Caco-2 (cell line): ENCODE measurements around the gene CYTL1. TPM values are rescaled to one million over a fixed set of nuclear protein-coding genes. Genes with fewer than 3 reads are reported as not detected.

Source experiments
- BruUV-seq: library from RNA; stranded (reverse); fragments of 400-500 nt; replicated peaks from 2 replicates; lab custom pipeline; 2021; lab: Mats Ljungman, UMichigan
- CTCF ChIA-PET: fragments of 300-600 bp; sonication (Branson Sonifier 250); formaldehyde crosslinking; loops from one replicate; lab custom pipeline; 2022; ENCODE audit warnings: antibody characterized with exemption; lab: Charles Lee
- POLR2A ChIA-PET: fragments of 300-600 bp; sonication (Branson Sonifier 250); formaldehyde crosslinking; loops from one replicate; lab custom pipeline; 2022; ENCODE audit warnings: antibody characterized with exemption; lab: Charles Lee
- DNase-seq, 2 experiments: peaks; one replicate each; pipeline versions ENCODE4 v3.0.0 to v3.0.0-alpha.2; 2020 to 2022
- H3K27me3 ChIP-seq: replicated peaks from 2 replicates; pipeline ENCODE4 v1.6.0; 2011; ENCODE audit warnings: low read length; ENCODE audit not compliant: control insufficient read depth, insufficient read depth
- H3K36me3 ChIP-seq: 2 replicates; pipeline ENCODE4 v1.5.1; 2011; ENCODE audit warnings: low read length; ENCODE audit not compliant: control insufficient read depth, insufficient read depth
- H3K4me1 ChIP-seq: fragments of 250-450 bp; sonication (Bioruptor Pico); 2 replicates; pipeline ENCODE4 v1.5.1; 2020; ENCODE audit warnings: mild to moderate bottlenecking
- H3K4me3 ChIP-seq: 2 replicates; pipeline ENCODE4 v1.5.1; 2011; ENCODE audit warnings: low read depth, mild to moderate bottlenecking, control low read depth, low read length
- H3K9me3 ChIP-seq: fragments of 250-450 bp; sonication (Bioruptor Pico); 2 replicates; pipeline ENCODE4 v1.5.1; 2020; ENCODE audit warnings: mild to moderate bottlenecking, moderate library complexity
- H3K27ac Mint-ChIP-seq: one replicate; pipeline ENCODE4 v1.8.0; 2022; ENCODE audit warnings: mixed read lengths; ENCODE audit not compliant: unreplicated experiment
- H3K27me3 Mint-ChIP-seq: one replicate; pipeline ENCODE4 v1.8.0; 2022; ENCODE audit warnings: mixed read lengths; ENCODE audit not compliant: insufficient read depth, unreplicated experiment
- H3K36me3 Mint-ChIP-seq: one replicate; pipeline ENCODE4 v1.8.0; 2022; ENCODE audit warnings: mild to moderate bottlenecking, mixed read lengths; ENCODE audit not compliant: insufficient read depth, unreplicated experiment
- H3K4me1 Mint-ChIP-seq: one replicate; pipeline ENCODE4 v1.8.0; 2022; ENCODE audit warnings: low read depth, mixed read lengths; ENCODE audit not compliant: unreplicated experiment
- H3K4me3 Mint-ChIP-seq: one replicate; pipeline ENCODE4 v1.8.0; 2022; ENCODE audit warnings: mild to moderate bottlenecking, moderate library complexity, mixed read lengths; ENCODE audit not compliant: unreplicated experiment
- H3K9me3 Mint-ChIP-seq: one replicate; pipeline ENCODE4 v1.8.0; 2022; ENCODE audit warnings: mixed read lengths; ENCODE audit not compliant: unreplicated experiment
- intact Hi-C: fragments of 100-400 bp; cut with micrococcal nuclease; formaldehyde crosslinking; loops from one replicate; pipeline ENCODE4 v1.10.0; 2022; ENCODE audit not compliant: unreplicated experiment
- total RNA-seq: library from RNA; stranded (reverse); gene quantifications from 2 replicates; pipeline ENCODE4 v1.2.3, GENCODE V29; 2022
- TF ChIP-seq, protein P1 (sequence below), 2 experiments: fragments of 200-600 bp in 1 of 2; IDR thresholded peaks; 1 replicate in 1 of 2; 2 replicates in 1 of 2; pipeline versions ENCODE4 v1.5.1 to v1.8.0; 2011 to 2022; ENCODE audit warnings: antibody characterized with exemption in 1 of 2, control low read depth in 1 of 2, inconsistent platforms in 1 of 2, low read depth in 1 of 2, low read length in 1 of 2, mild to moderate bottlenecking in 1 of 2, moderate library complexity in 1 of 2; ENCODE audit not compliant: insufficient read depth in 1 of 2, severe bottlenecking in 1 of 2, unreplicated experiment in 1 of 2

The CYTL1 gene
- total RNA-seq, 1 experiment from 2014 or later = not detected

GRCh38 chr4:5018096-5018495 lies 1.2 kb downstream of the CYTL1 start:
- no peaks in the 10 kb centered on the region for H3K27me3 Mint-ChIP-seq
- no peaks in the 10 kb centered on the region for H3K36me3 Mint-ChIP-seq
- Histone ChIP-seq H3K27me3 (no peaks in the 10 kb centered on the region), H3K4me1 (no peaks in the 10 kb centered on the region), H3K9me3 (no peaks in the 10 kb centered on the region), H3K4me3 (no peak overlapping the region), H3K36me3 (no peaks in the 10 kb centered on the region)
- no TSS peak for BruUV-seq
- DNase-seq = no peak
- H3K4me3 Mint-ChIP-seq = no peak overlapping the region
- no peak overlapping the region for H3K27ac Mint-ChIP-seq
- CTCF ChIA-PET = interaction anchor here (0.6 kb wide), 1 partner anchor 100 kb away, joined by 3 read pairs; no protein-coding TSS in a partner anchor
- no peaks in the 10 kb centered on the region for H3K4me1 Mint-ChIP-seq
- intact Hi-C loops = no loop called here
- POLR2A ChIA-PET = no interaction called here
- TF ChIP-seq, protein P1, sequence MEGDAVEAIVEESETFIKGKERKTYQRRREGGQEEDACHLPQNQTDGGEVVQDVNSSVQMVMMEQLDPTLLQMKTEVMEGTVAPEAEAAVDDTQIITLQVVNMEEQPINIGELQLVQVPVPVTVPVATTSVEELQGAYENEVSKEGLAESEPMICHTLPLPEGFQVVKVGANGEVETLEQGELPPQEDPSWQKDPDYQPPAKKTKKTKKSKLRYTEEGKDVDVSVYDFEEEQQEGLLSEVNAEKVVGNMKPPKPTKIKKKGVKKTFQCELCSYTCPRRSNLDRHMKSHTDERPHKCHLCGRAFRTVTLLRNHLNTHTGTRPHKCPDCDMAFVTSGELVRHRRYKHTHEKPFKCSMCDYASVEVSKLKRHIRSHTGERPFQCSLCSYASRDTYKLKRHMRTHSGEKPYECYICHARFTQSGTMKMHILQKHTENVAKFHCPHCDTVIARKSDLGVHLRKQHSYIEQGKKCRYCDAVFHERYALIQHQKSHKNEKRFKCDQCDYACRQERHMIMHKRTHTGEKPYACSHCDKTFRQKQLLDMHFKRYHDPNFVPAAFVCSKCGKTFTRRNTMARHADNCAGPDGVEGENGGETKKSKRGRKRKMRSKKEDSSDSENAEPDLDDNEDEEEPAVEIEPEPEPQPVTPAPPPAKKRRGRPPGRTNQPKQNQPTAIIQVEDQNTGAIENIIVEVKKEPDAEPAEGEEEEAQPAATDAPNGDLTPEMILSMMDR (IDR thresholded peaks at IDR 0.05; ENCODE audit: insufficient read depth in 1 of 2, low read depth in 1 of 2, low read length in 1 of 2, severe bottlenecking in 1 of 2, unreplicated experiment in 1 of 2) = no peak
- no peaks in the 10 kb centered on the region for H3K9me3 Mint-ChIP-seq

DNA sequence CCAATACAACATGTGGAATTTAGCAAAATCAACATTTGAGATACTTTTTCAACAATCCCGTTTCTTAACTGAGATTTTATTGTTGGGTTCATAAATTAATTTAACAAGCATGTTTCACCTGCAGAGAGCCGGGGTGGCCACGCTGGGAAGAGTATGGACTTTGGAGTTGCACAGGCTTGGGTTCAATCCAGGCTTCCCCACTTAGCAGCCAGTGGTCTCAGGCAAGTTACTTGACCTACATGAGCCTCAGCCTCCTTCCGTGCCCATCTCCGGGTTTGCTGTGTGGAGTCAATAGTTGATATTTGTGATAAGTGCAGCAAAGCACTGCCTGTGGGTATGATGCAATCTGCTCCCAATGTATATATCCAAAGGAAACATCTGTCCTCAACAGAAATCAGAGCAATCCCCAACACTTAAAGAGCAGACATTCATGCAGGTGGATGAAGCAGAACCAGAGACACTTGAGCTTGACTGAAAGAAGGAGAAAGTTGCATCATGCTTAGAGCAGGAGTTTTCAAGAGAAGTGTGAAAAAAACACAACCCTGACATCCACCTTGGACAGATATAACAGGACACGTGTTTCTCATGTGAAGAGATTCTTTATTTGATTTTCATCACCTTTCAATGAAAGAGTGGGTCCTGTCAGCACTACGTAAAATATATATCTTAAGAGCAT lies 5.1 kb downstream of the CYTL1 start:
- H3K9me3 ChIP-seq = no peaks in the 10 kb centered on the region
- ChIA-PET CTCF (no interaction called here), POLR2A (no interaction called here)
- no peaks in the 10 kb centered on the region for H3K27me3 ChIP-seq
- TF ChIP-seq, protein P1 (IDR thresholded peaks at IDR 0.05; ENCODE audit: insufficient read depth in 1 of 2, low read depth in 1 of 2, low read length in 1 of 2, severe bottlenecking in 1 of 2, unreplicated experiment in 1 of 2) = no peak
- intact Hi-C loops = no loop called here
- Mint-ChIP-seq H3K9me3 (peaks cover 17% of the 10 kb centered on the region), H3K4me3 (no peak overlapping the region), H3K36me3 (no peaks in the 10 kb centered on the region), H3K27me3 (peaks cover under 1% of the 10 kb centered on the region), H3K4me1 (peaks cover 8% of the 10 kb centered on the region), H3K27ac (no peak overlapping the region)
- no peak overlapping the region for H3K4me3 ChIP-seq
- no peaks in the 10 kb centered on the region for H3K36me3 ChIP-seq
- no peaks in the 10 kb centered on the region for H3K4me1 ChIP-seq
- no TSS peak for BruUV-seq
- no peak for DNase-seq

GRCh38 chr4:5012958-5013357 lies 6.3 kb downstream of the CYTL1 start:
- no peaks in the 10 kb centered on the region for H3K27me3 ChIP-seq
- intact Hi-C loops = loop anchor here (1.0 kb wide), 1 partner anchor 25 kb away; no protein-coding TSS in a partner anchor

More at GRCh38 chr4:5012958-5013357, 6.3 kb downstream of the CYTL1 start:
- no peaks in the 10 kb centered on the region for H3K36me3 Mint-ChIP-seq
- H3K4me1 Mint-ChIP-seq = peaks cover 8% of the 10 kb centered on the region
- peaks cover 22% of the 10 kb centered on the region for H3K9me3 Mint-ChIP-seq
- Histone ChIP-seq H3K4me1 (no peaks in the 10 kb centered on the region), H3K4me3 (no peak overlapping the region), H3K9me3 (no peaks in the 10 kb centered on the region), H3K36me3 (no peaks in the 10 kb centered on the region)
- CTCF ChIA-PET = interaction anchor here (0.9 kb wide), 1 partner anchor 25 kb away, joined by 3 read pairs; no protein-coding TSS in a partner anchor
- no peak for DNase-seq
- H3K27me3 Mint-ChIP-seq = peaks cover 4% of the 10 kb centered on the region
- H3K27ac Mint-ChIP-seq = no peak overlapping the region
- POLR2A ChIA-PET = no interaction called here
- no TSS peak for BruUV-seq
- TF ChIP-seq, protein P1 (IDR thresholded peaks at IDR 0.05; ENCODE audit: insufficient read depth in 1 of 2, low read depth in 1 of 2, low read length in 1 of 2, severe bottlenecking in 1 of 2, unreplicated experiment in 1 of 2) = no peak
- H3K4me3 Mint-ChIP-seq = no peak overlapping the region
